GM21576 (cell line): Measurements from ENCODE around the gene ACHE.
"Not testable (repeated sequence)": the region's sequence is repeated elsewhere in the genome, so short reads cannot be mapped to it uniquely, and the experiment has no call there.

Experiments used
- ATAC-seq: cut with Tn5 transposase; IDR thresholded peaks from one replicate; pipeline ENCODE4 v1.9.1; 2021; ENCODE audit warnings: mild to moderate bottlenecking, moderate library complexity; ENCODE audit not compliant: unreplicated experiment

Gene ACHE

GRCh38 chr7:100865938-100866728 is 29.6 kb downstream of the ACHE start:
- no peak for ATAC-seq

- ATAC-seq: no peak
Observed at GRCh38 chr7:100865372-100865911, 30.2 kb downstream of the ACHE start.

GRCh38 chr7:100864263-100864845 is 31.3 kb downstream of the ACHE start:
- ATAC-seq: no peak

- no peak for ATAC-seq
Observed at GRCh38 chr7:100863406-100863950, 32.2 kb downstream of the ACHE start.

GRCh38 chr7:100861616-100861985 is 34.1 kb downstream of the ACHE start:
- no peak for ATAC-seq

GRCh38 chr7:100860702-100861615 is 34.7 kb downstream of the ACHE start:
- no peak for ATAC-seq

- ATAC-seq: no peak
Observed at GRCh38 chr7:100859856-100860255, 35.8 kb downstream of the ACHE start.

GRCh38 chr7:100856871-100857282 is 38.8 kb downstream of the ACHE start:
- ATAC-seq: no peak

- ATAC-seq: no peak
Observed at GRCh38 chr7:100855515-100855914, 40.2 kb downstream of the ACHE start.

- not testable (repeated sequence) for ATAC-seq
Observed at GRCh38 chr7:100854899-100855298, 40.8 kb downstream of the ACHE start.

- ATAC-seq: no peak
Observed at GRCh38 chr7:100854146-100854895, 41.4 kb downstream of the ACHE start.

- ATAC-seq: peak; percentile 82
Observed at GRCh38 chr7:100852048-100852872, 43.4 kb downstream of the ACHE start, which contains the start of gene SLC12A9. SLC12A9 (plus strand) TSS chr7:100852713; CDS start chr7:100854198, 1,485 bp downstream.

GRCh38 chr7:100847360-100847759 is 48.3 kb downstream of the ACHE start:
- ATAC-seq: no peak

GRCh38 chr7:100840470-100841100 is 55.1 kb downstream of the ACHE start:
- ATAC-seq: no peak
